D341Med (cell line): Measurements from ENCODE around the gene DUSP1.

Source experiments
- DNase-seq: peaks from one replicate; pipeline ENCODE4 v3.0.0; 2012; ENCODE audit warnings: low spot score

The DUSP1 gene

DNA sequence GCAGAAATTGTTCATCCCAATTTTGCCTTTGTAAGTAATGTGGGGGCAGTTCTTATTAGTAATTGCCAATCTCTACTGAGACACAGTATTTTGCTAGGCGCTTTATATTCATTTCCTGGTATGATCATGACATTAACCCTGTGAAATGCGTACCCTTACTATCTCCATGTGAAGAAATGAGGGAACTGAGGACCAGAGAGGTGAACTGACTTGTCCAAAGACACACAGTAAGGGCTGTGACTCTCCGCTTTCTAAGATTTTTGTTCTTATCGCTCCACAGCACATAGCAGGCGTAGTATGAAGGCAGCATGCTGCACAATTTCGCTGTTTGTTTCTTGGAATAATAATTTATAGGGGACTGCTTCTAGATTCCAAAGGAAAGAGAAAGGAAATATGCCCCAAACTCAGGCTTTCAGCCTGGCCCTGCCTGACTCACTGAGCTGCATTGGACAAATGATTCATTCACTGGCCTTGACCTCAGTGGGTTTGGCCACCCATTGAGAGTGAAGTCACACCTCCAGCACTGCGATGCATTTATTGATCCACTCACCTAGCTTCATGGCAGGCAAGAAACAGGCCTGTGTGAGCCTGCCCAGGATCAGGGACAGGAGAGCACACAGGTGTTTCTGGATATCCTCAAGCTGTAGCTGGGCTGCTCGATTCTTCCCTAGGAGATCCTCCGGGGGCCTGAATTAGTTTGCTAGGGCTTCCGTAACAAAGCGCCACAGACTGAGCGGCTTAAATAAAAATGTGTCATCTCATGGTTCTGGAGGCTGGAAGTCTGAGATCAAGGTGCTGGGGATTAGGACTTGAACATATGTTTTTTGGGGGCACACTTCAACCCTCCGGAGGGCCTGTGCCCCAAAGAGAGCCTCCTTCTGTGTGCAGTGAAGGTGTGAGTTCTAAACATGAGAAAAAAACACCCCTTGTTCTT, 7.2 kb upstream of the DUSP1 start:
- no peak for DNase-seq

DNA sequence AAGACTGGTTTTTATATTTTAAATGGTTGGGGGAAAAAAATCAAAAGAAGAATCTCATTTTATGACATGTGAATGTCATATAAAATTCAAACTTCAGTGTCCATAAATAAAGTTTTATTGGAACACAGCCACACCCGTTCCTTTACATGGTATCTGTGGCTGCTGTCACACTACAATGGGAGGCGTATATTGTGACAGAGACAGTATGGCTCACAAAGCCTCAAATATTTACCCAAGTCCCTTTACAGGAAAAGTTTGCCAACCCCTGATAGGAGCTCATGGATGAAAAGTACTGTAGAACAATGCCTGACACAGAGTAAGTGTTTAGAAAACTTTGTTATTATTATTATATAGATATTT, 5.2 kb upstream of the DUSP1 start:
- no peak for DNase-seq

DNA sequence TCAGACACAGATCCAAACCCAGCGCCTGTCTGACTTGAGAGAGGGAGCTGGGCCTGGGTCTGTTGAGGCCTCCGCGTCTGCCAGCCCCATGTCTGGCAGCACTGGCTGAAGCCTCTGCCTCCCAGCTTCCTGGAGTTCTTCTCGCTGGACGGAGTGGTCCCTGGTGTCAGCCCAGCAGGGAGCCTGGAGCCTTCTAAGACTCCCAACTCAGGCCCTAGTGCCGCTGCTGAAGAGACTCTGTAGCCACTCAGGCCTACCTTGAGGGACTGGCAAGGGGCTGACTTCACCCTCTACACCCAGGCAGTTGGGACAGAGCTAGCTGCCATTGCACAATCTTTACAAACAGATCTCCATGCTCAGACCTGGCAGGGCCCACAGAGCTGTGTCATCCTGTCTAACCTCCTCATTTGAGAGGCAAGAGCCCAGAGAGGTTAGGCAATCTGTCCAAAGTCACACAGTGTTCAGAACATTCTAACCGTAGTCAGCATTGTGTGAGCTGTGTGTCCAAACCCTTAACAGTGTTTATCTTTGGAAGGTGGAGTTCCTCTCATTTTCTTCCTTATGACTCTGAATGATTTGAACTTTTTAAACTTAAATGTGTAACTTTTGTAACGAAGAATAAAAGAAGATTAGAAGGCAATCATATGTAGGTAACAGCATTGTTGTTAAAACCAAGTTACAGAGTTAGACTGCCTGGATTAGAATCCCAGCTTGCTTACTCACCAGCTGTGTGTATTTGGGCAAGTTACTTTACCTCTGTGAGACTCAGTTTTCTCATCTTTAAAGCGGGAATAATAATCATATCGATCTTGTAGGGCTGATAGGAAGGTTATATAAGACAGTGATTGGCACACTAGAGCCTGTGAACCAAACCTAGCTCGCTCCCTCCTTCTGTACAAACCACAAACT, 4.6 kb upstream of the DUSP1 start:
- no peak for DNase-seq

DNA sequence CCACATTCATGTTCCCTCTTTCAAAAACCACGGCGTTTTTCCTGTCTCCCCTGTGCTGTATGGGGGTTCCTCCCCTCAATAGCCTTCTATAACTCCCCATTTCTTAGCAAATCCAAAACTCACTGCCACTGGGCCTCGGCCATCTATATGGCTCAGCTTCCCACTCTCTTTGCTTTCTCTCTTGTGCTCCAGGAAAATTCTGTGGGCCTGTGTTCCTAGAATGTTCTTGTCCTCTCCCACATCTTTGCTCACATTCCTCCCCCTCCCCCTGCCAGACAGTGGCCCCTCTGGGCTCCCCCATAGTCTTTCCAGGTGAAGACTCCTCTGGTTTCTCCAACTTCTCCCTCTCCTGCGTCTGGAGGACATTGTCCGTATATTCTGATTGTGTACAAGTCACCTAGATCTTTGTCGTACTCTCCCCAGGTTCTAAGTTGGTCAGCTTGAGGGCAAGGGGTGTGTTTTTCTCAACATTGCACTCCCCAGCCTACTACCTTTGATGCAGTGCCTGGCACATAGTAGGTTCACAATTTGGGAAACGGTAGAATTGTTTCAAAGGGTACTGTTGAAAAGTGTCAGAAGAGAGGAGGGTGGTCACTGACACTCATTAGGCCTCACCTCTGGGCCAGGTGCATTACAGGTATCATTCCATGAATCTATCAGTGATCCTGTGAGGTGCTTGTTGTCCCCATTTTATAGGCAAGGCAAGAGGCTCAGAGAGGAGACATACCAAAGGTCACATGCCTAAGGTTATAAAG, 3.7 kb upstream of the DUSP1 start:
- no peak for DNase-seq

DNA sequence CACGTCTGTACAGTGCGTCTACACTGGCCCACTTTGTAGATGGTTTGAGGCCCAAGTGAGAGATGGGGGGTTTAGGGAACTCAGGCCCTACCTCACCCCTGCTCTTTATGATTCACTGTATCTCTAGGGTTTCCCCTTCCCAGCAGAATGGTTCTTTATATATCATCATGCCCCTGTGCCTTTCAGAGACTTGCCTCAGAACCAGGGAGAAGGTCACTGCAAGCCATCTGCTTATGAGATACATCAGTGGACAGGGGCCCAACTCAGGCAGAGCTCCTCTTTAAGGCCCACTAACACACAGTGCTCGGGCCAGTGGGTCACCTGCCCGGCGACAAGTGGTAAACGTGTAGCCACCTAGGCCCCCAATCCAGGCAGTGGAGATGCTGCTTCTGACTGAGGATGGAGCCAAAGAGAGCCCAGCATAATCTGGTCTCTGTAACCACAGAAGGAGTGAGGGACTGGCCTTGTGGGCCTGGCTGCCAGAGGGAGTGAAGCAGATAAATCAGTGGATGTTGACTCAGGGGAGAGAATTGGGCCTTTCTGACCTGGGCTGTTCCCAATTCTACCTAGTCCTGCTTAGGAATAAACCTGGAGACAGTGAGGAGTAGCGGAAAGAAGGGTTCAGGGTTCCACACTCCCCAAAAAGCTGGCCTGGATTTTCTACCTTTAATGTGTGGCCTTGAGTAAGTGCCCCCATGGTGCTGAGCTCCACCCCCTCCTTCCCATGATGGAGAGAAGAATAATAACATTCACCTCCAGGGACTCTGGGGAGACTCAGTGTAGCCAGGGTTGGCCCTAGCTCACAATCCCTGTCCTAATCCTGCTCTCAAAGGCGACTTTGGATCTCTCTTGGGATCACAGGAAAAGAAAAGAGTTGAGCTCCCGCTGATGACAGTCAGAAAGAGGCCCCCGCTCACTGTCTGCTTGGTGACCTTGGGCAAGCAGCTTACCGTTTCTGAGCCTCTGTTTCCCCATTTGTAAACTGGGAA, 2.8 kb upstream of the DUSP1 start:
- DNase-seq = peak; percentile 68

DNA sequence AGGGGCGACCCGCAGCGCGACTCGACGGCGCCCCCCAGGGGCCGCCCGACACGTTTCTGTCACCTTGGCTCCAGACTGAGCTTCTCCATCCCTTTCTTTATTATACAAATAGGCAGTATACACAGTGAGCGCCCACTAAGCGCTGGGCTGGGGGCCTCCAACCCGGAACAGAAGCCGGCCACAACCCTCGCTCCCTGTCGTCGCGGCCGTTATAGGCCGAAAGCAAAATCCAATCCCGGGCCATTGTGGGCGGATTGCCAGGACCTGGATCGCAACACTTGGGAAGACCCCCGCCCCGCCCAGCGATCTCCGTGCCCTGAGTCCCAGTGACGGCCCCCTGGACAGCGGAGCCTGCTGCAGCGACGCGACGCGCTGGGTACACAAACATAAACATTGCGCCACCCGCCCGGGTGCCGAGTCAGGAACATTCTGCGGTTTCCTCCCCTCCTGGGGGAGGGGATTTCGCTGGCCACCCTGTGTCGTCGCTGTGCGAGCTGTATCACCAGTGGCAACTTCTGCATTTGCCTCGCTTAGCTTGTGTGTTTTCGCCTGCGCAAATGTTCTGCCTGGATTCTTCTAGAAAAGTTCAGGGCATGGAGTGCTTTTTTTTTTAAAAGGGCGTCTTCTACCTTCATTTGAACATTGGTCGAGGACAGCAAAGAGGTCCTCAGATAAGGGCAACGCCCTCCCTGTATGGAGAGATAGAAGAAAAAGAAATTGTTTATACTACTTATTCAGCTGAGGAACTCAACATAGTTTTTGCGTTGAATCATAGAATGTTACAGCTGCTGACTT, 1.3 kb upstream of the DUSP1 start:
- DNase-seq = peak; percentile 81

DNA sequence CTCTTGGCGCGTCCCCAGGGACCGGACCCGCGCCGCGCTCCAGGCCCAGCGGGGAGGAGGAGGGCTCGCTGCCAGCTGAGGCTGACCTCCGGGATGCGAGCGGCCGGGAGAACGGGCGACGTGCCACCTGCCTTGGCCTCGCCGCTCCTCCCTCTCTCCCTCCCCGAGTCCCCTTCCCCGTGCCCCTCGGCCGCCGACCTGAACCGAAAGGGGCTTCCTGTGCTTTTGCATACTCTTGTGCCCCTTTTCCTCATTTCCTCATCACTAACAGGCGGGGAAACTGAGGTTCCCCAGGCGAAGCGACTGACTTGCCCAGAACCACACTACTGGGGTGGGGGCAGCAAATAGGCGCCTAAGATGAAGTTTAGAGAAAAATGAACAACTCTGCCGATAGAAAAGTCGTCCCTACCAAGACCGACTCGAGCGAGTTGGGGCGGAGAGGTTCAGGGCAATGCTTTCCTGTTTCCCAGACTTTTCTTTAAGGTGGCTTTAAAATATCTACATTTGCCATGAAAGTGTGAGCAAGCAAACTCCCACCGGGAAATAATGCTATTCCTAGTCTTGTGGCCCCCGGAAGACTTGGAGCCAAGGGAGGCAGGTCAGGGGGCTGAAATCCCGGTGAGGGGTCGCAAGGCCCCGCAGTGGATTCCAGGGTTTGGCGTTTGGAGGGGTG, 580 bp upstream of the DUSP1 start:
- DNase-seq = no peak

DNA sequence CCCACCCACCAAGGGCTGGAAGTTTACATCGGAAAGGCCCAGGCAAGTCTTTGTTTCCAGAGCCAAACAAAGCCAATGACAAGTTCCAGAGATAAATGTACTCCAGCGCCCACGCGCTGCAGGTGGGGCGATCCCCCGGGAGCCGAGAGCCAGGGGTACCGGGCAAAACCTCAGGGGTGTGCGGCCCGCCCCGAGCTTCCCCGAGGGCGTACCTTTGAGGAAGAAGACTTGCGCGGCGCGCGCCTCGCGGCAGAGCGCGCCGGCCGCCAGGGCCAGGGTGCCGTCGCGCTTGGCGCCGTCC, 671 bp downstream of the DUSP1 start:
- no peak for DNase-seq

DNA sequence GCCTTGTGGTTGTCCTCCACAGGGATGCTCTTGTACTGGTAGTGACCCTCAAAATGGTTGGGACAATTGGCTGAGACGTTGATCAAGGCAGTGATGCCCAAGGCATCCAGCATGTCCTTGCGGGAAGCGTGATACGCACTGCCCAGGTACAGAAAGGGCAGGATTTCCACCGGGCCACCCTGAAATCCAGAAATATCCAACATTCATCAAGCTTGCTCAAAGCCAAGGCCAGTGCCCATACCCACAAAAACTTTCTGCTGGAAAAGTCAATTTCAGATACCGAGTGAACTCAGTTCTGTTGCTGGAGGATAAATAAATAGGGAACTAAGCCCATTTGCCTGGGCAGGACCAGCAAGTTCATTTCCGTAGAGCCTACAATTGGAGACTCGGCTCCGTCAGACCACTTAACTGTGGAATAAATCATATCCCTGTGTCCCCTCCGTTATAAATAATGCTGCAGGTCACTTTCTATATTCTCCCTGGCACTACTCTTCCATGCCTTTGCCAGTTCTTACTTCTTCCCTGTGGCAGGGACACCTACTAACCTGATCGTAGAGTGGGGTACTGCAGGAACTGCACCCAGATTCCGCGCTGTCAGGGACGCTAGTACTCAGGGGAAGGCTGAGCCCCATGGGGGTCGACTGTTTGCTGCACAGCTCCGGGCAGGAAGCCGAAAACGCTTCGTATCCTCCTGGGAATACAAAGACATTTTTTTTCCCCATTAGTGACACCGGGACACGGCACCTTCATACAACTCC, 1.2 kb downstream of the DUSP1 start:
- DNase-seq = no peak

DNA sequence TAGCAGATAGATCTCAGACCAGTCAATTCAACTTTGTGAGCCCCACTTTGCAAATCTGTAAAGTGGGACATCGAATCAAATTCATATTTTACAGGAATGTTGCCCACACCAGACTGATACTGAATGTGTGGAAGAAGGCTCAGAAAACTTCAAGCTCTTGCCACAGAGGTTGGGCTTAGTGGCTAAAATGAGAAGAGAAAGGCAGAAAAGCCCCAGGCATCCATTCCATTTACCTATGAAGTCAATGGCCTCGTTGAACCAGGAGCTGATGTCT, 1.7 kb downstream of the DUSP1 start:
- no peak for DNase-seq

DNA sequence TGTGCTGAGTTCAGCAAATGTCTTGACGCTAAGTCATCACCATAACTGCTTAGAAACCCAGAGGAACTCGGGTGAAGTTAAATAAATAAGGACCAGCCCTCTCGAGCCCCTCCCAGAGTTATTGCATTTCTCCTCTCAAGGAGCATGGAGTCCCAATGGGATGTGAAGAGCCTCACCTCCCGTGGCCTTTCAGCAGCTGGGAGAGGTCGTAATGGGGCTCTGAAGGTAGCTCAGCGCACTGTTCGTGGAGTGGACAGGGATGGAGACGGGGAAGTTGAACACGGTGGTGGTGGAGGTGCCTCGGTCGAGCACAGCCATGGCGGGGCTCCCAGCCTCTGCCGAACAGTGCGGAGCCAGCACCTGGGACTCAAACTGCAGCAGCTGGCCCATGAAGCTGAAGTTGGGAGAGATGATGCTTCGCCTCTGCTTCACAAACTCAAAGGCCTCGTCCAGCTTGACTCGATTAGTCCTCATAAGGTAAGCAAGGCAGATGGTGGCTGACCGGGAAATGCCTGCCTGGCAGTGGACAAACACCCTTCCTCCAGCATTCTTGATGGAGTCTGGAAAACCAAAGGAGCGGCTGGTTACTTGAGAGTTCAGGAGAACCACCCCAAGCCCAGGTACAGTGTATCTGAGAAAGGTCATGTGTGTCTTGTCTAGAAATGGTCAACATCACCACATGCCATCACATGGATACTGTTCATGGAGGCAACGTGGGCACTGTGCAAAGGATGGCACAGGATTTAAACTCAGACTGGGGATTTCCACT, 2.2 kb downstream of the DUSP1 start:
- DNase-seq = no peak

DNA sequence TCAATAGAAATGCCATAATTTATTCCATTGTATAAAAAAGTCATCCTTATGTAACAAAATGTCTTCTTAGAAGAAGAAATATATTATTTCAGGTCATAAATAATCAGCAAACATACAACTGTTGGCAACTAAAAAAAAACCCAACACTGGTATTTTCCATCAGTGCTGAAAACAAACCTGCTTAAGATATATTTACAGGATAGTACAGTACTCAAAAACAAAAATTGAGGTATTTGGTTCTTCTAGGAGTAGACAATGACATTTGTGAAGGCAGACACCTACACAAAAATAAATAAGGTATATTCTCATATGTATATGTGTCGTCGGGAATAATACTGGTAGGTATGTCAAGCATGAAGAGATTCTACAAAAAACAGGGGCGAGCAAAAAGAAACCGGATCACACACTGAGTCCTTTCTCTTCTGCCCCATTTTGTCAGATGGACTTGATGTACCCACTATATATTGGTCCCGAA, 2.9 kb downstream of the DUSP1 start:
- no peak for DNase-seq

DNA sequence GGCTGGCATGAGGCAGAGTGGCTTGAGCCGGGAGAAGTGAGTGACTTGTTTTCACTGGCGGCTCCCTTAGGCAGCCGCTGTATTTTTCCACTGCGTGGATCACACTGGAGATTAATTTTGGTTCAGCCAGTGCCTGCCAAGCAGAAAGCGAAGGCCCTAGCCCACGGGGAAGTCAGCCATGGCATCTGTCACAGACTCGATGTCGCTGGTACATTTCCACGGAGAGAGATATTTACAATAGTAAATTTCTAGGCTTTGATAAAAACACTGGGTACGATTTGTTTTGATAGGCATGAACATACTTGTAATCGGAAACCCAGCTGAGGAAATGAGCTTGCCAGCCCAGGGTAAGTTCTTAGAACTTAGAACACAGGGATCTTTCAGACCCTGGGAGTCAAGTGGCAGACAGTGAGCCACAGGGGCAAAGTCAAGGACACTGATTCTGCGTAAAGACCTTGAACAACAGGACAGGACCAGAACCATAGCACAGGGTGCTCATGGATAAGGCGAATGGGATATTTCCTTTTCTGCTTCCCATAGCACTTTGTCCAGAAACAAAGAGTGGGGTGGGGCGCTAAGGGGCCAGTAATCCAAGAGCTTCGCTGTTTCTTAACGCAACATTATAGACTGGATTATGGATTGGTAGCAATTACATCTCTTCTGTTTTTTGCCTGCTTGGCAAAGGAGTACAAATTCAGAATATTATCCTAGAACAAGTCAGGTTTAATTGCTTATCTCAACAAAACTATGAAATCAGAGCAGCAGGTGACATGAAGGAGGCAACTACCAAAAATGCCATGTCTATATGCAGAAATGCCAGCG, 4.5 kb downstream of the DUSP1 start:
- DNase-seq = no peak

DNA sequence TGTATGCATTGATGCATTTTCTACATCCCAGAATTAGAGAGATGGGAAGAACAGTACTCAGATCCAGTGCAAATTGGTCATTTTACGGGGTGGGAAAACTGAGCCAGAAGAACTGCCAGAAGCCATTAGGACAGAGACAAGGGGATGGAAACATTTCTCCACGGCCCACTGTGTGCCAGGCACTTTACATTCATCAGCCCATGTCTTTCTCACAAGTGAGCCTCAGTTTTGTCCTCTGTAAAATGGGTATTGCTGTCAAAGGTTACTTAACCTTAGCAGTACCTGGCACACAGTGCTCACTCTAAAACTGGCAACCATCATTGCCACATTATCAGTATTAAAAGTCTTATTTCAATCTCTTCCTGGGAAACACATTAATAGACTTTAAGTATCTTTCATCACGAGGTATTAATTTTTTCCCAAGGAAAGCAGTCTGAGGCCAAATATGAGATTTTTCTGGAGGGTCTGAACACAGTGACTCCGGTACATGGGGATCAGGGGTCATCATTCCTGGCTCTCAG, 5.2 kb downstream of the DUSP1 start:
- no peak for DNase-seq

DNA sequence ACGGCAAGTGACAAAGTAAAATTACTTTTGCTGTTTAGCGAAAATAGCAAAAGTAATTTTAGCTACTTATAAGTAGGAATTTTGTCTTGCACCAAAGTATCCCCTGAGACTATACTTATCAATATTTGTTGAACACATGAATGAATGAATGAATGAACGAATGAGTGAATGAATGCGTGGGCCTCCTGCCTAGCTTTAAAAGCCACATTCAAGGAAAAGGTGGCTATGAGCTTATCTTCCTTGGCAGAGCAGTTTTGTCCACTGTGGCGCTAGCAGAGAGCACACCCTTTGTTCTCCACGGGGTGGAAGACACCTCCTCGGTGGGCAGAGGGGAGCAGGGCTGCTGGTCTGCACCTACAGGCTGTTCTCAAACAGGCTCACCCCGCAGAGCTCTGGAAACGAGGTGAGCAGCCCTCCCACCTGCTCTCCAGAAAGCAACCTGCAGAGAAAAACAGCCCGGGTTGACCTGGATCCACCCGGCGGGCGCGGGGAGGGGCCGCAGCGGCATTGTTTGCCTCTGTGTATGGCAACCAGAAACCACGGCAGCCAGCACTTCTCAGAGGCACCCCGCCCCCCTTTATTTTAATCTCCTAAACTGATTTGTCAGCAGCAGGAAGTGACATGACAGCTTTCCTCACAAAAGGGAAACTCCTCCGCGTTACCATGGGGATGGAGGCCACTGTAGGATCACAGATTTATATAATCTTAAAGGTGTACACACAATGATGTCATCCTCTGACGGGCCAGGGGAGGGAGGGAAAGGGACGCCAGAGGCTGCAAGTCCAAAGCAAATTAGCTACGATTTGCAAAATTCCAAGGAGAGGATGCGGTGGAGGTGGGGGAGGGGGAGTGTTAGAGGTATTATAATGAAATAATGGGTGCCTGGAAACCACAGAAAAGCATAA, 5.9 kb downstream of the DUSP1 start:
- peak; percentile 91 for DNase-seq

DNA sequence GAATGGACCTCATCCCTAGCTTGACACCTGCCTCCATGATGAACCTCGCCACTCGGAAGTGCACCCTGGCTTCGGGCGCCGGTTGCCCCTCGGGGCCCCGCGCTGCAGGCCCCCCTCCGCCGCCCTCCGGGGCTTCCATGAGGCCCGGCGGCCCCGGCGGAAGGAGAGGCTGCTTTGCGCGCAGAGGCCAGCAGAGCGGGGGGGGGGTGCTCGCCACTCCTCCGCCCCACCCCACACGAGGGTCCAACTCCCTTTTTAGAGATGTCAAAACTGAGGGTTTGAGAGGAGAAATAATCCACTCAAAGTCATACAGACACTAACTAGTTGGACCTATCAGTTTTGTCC, 7.9 kb downstream of the DUSP1 start:
- DNase-seq = no peak
